ENCODE results near the gene GPR31.

Gene GPR31

DNA sequence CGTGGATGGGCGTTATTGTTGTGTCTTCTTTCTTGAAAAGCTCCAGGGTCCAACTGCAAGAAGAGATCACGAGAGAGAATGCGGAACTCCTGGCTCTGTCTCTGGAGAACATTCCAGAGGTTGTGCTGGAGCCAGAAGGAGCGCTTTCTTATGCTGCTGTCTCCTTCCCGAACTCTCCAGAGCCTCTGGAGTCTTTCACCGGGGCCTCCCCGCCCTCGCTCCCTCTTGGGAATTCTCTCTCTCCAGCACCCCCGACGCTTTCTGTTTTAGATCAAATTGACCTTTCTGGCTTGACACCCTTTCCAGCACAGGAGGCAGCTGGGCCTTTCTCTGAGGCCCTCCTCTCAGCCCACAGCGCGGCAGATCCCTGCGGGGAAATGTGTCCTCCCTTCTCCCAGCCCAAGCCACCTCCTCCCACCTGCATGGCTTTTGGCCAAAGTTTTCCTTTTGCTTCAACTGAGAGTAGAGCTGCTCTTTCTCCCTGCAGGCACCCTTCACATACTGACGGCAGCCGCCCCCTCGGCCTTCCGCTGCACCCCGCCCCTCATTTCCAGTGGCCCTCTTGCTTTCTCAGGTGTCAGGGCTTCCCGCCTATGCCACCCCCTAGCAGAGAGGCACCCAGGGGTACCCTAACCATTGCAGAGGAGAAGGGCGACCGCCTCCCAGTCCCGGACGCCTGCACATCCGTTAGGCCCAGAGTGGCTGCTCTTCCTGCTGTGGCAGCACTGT, 41.5 kb downstream of the GPR31 start:
- no peak for DNase-seq

- DNase-seq, result no peak
Measured at GRCh38 chr6:167115054-167115453, 42.7 kb downstream of the GPR31 start.

DNA sequence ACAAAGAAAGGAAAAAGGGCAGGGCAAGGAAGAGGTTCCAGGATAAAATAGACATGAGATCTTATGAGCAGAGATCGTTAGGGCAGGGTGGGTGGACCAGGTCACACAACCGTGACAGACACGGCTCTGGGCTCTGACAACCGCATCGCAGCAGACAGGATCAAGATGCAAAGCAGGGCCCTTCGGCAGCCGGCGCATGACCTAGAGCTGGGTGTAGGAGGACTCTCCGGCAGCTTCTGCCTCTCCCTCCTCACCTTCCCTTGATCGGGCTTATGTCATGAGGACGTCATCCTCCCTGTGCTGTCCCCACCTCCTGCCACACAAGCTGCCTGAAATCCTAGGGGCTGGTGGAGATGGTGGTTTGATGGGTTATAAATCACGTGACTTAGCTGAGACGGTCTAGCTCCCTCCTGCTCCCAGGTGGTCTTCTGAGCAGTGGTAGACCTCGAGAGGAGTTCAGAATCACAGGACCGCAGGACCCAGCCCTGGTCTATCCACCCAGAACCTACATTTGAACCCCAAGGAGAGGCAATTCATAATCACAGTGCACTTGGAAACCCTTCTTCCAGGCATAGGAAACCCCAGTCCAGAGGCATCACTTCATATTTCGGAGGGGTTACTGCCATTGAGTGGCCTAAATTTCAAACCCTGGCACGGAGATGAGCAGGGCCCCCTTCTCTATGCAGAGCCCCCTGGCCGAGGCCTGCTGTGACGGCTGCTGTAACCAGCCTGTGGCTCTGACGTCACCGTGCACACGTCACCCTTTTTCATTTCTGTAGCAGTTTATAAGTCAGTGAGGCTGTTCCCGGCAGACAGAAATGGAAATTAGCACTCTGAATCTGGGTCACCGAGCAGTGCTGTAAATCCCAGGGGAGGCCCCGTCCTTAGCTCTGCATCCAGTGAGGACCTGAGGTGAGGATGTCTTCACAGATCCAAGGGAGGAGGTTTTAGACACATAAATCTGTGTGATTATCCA, 43.6 kb downstream of the GPR31 start:
- DNase-seq, result no peak

- DNase-seq, result no peak
Measured at GRCh38 chr6:167113047-167113754, 44.6 kb downstream of the GPR31 start.

DNA sequence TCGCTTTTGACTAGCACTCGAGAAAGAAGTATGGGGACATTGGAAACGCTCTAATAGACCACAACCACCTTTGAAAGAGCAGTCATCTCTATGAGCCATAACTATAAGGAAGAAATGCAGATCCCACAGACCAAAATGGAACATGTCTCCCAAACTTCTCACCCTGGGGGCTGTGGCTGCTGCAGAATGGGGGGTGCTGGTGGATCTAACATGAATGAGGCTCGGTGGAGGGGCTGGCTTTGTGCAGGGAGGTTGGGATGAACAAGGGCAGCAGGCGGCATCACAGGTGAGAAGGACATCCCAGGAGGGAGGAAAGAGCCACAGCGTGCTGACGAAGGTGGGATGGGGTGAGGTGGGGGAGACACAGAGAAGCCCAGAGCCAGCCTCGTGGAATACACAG, 45.4 kb downstream of the GPR31 start:
- DNase-seq, result no peak

- DNase-seq, result no peak
Measured at GRCh38 chr6:167111597-167111996, 46.2 kb downstream of the GPR31 start.

GRCh38 chr6:167109651-167110050, 48.1 kb downstream of the GPR31 start:
- DNase-seq, result no peak

- DNase-seq, result no peak
Measured at GRCh38 chr6:167108278-167108677, 49.5 kb downstream of the GPR31 start.

- DNase-seq, result no peak
Measured at GRCh38 chr6:167107787-167108186, 50.0 kb downstream of the GPR31 start.

- no peak for DNase-seq
Measured at GRCh38 chr6:167106406-167106805, 51.4 kb downstream of the GPR31 start.

Data from inflammatory macrophage treated with lipopolysaccharide for 1 hour (primary cell).